GM23248 (cell line): ENCODE measurements around the gene MOV10. TPM values are rescaled to one million over a fixed set of nuclear protein-coding genes. Genes with fewer than 3 reads are reported as not detected.

Experiments used
- DNase-seq: peaks from one replicate; pipeline ENCODE4 v3.0.0-alpha.2; 2015
- H2AFZ ChIP-seq: fragments of 200-600 bp; sonication (generic); 2 replicates; pipeline ENCODE4 v1.6.1; 2016; ENCODE audit warnings: antibody characterized with exemption
- H3F3A ChIP-seq: fragments of 200-600 bp; sonication (generic); 2 replicates; pipeline ENCODE4 v1.6.1; 2016; ENCODE audit warnings: mild to moderate bottlenecking, antibody characterized with exemption, mixed run types; ENCODE audit not compliant: insufficient read depth
- H3K27ac ChIP-seq: fragments of 200-600 bp; sonication (generic); 2 replicates; pipeline ENCODE4 v1.5.1; 2016; ENCODE audit warnings: mild to moderate bottlenecking
- H3K27me3 ChIP-seq: fragments of 200-600 bp; sonication (generic); replicated peaks from 2 replicates; pipeline ENCODE4 v1.6.1; 2016; ENCODE audit warnings: mild to moderate bottlenecking; ENCODE audit not compliant: insufficient read depth
- H3K36me3 ChIP-seq: fragments of 200-600 bp; sonication (generic); 2 replicates; pipeline ENCODE4 v1.6.1; 2016; ENCODE audit warnings: low read depth, mild to moderate bottlenecking
- H3K4me1 ChIP-seq: fragments of 200-600 bp; sonication (generic); 2 replicates; pipeline ENCODE4 v1.6.1; 2016; ENCODE audit warnings: mild to moderate bottlenecking; ENCODE audit not compliant: insufficient read depth
- H3K4me2 ChIP-seq: fragments of 200-600 bp; sonication (generic); one replicate; pipeline ENCODE4 v1.6.1; 2016; ENCODE audit warnings: mild to moderate bottlenecking; ENCODE audit not compliant: unreplicated experiment
- H3K4me3 ChIP-seq: fragments of 200-600 bp; sonication (generic); 2 replicates; pipeline ENCODE4 v1.5.1; 2016; ENCODE audit warnings: mild to moderate bottlenecking
- H3K79me2 ChIP-seq: fragments of 200-600 bp; sonication (generic); 2 replicates; pipeline ENCODE4 v1.6.1; 2016; ENCODE audit warnings: mild to moderate bottlenecking; ENCODE audit not compliant: insufficient read depth
- H3K9ac ChIP-seq: fragments of 200-600 bp; sonication (generic); 2 replicates; pipeline ENCODE4 v1.6.1; 2016; ENCODE audit warnings: mild to moderate bottlenecking
- H3K9me2 ChIP-seq: fragments of 200-600 bp; sonication (generic); 2 replicates; pipeline ENCODE4 v1.6.1; 2016; ENCODE audit warnings: mixed run types, mild to moderate bottlenecking, moderate library complexity; ENCODE audit not compliant: insufficient read depth
- H3K9me3 ChIP-seq: fragments of 200-600 bp; sonication (generic); one replicate; pipeline ENCODE4 v1.6.1; 2017; ENCODE audit warnings: low read depth
- H4K20me1 ChIP-seq: fragments of 200-600 bp; sonication (generic); 2 replicates; pipeline ENCODE4 v1.6.0; 2016; ENCODE audit not compliant: insufficient read depth
- EZH2 ChIP-seq: fragments of 200-600 bp; sonication (generic); IDR thresholded peaks from 2 replicates; pipeline ENCODE4 v1.6.1; 2018; ENCODE audit warnings: antibody characterized with exemption, mild to moderate bottlenecking; ENCODE audit not compliant: insufficient read depth, poor library complexity, severe bottlenecking
- EZH2phosphoT487 ChIP-seq: fragments of 200-600 bp; sonication (generic); IDR thresholded peaks from 2 replicates; pipeline ENCODE4 v1.6.1; 2018; ENCODE audit warnings: antibody characterized with exemption, moderate library complexity, mild to moderate bottlenecking, low read depth; ENCODE audit not compliant: insufficient read depth
- WGBS, 2 experiments: methylation state at CpG; one replicate each; pipeline ENCODE4 v1.1.6; 2015 to 2017; ENCODE audit warnings: low lambda C conversion rate in 2 of 2, low coverage in 1 of 2; ENCODE audit errors: missing lambda C conversion rate in 2 of 2; 5-methylcytosine and 5-hydroxymethylcytosine counted together
- in situ Hi-C: fragments of 300-500 bp; cut with MboI; formaldehyde crosslinking; loops from 2 replicates; pipeline ENCODE4 v1.15.0; 2020
- polyA plus RNA-seq: library from polyadenylated mRNA; unstranded; fragments of >200 nt; fragmentation: Nextera tagmentation; extraction: Ambion mirVana; gene quantifications from 2 replicates; pipeline ENCODE4 v1.2.1, GENCODE V29; 2016
- total RNA-seq: library from RNA; depleted of rRNA; stranded (reverse); fragments of >200 nt; shearing (Covaris generic); gene quantifications from 2 replicates; pipeline ENCODE4 v1.2.3, GENCODE V29; 2014

Gene MOV10
- total and polyA plus RNA-seq, 2 experiments from 2014 or later, result 16.5 to 29.1 TPM

DNA sequence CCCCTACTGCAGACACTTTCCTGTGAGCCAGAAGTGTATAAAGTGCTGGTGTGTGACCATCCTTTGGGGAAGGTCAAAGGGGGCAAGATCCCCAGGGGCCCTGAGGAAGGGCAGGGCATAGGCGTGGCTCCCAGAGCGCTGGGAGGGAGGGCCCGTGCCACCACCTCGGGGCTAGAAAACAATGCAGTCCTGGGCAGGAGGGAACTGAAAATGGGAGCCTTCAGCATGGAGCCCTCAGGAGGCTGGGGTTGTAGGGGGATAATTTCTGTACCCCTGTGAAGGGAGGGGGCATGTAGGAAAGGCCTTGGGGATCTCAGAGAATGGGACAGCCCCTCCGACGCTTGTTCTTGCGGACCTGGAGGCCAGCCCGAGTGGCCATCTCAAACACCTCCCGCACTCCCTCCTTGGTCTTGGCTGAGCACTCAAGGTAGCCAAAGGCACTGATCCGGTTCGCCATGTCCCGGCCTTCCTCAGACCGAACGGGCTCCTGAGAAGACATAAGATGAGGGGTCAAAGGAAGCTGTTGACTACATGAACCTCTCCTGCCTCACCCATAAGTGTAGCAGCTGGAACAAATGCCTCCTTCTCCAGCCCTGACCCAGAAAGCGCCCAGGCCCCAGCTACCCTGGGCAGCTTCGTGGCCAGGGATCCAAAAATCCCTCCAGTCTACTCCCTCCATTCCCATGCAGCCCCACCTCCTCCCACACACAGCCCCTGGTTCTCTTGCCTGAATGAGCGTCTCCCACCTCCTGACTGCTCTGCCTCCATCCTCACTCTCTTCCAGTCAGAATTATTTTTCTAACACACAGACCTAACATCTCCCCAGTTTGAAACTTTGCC lies 27.0 kb downstream of the MOV10 start:
- peak overlapping the region; percentile 53; the same call in 1 of the 2 replicates for H3K9ac ChIP-seq
- H3K79me2 ChIP-seq, result peaks cover 37% of the 10 kb centered on the region
- no peak overlapping the region for H2AFZ ChIP-seq
- H3K9me2 ChIP-seq, result no peaks in the 10 kb centered on the region
- peaks cover 55% of the 10 kb centered on the region for H3F3A ChIP-seq
- peaks cover 17% of the 10 kb centered on the region for H3K4me1 ChIP-seq
- H3K27ac ChIP-seq, result peak overlapping the region; percentile 80
- TF ChIP-seq EZH2, result no peak
- no peak for TF ChIP-seq EZH2phosphoT487
- H3K4me2 ChIP-seq, result peak overlapping the region; percentile 66
- 76 to 79% methylated on average over 17 of the region's 17 CpGs for WGBS, 2 experiments
- no peaks in the 10 kb centered on the region for H4K20me1 ChIP-seq
- H3K9me3 ChIP-seq, result no peaks in the 10 kb centered on the region
- DNase-seq, result no peak
- H3K4me3 ChIP-seq, result no peak overlapping the region
- peaks cover 5% of the 10 kb centered on the region for H3K36me3 ChIP-seq
- no peaks in the 10 kb centered on the region for H3K27me3 ChIP-seq
- in situ Hi-C loops, result no loop called here

DNA sequence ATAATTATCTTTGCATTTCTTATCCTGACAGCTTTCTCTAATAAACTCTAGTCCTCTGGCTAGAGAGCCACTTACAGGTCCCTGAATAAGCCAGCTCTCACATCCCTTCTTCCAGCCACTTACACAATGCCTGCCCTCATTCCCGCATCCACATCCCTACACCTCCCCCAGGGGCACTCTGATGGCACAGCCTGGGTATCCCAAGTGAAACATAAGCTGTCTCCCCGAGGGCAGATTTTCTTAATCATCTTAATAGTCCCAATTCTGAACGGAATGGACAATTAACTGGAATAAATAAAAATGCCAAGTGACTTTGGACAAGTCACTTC lies 27.6 kb downstream of the MOV10 start:
- Histone ChIP-seq H3K4me2 (no peak overlapping the region), H3K79me2 (peaks cover 42% of the 10 kb centered on the region)

DNA sequence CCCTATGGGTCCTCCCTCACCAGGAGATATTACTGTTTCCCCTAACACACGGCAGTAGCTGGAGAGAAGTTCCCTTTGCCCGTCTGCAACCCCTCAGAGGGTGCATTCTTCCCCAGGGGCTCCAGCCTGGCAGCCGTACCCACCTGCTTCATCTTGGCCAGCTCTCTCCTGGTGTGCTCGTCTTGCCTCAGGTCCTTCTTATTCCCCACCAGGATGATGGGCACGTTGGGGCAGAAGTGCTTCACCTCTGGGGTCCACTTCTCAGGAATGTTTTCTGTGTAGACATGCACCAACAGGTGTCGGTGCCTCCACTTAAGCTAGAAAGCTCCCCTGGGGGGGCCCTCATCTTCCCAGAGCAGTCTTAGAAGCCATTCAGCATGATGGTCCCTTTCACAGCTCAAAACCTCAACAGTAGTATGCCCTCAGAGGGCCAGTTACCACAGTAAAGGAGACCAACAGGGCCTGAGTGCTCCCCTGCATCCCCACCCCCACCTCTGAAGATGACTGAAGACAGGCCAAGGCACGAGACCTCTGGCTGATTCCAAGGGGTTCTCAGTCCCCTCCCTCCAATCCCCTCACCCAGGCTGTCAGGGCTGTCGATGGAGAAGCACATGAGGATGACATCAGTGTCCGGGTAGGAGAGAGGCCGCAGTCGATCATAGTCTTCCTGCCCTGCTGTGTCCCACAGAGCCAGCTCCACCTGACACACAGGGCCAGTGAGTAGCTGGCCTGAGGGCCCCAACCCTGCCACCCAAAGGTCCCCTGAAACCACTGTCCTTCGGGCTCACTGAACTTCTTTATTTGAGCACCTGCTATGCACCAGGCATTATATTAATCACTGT lies 28.2 kb downstream of the MOV10 start:
- no peak overlapping the region for H2AFZ ChIP-seq
- H3K4me1 ChIP-seq, result peaks cover 18% of the 10 kb centered on the region
- TF ChIP-seq EZH2 (no peak), EZH2phosphoT487 (no peak)
- no peak for DNase-seq
- no peaks in the 10 kb centered on the region for H4K20me1 ChIP-seq
- H3K4me3 ChIP-seq, result no peak overlapping the region
- H3K36me3 ChIP-seq, result peaks cover 5% of the 10 kb centered on the region
- H3K9me3 ChIP-seq, result no peaks in the 10 kb centered on the region
- 0 out of 2 replicates have a peak overlapping the region, but pooled peaks have one; percentile 4 for H3K9ac ChIP-seq
- H3K79me2 ChIP-seq, result peaks cover 42% of the 10 kb centered on the region
- no peak overlapping the region for H3K4me2 ChIP-seq
- in situ Hi-C loops, result no loop called here
- H3F3A ChIP-seq, result peaks cover 51% of the 10 kb centered on the region
- WGBS, 2 experiments, result 80 to 81% methylated on average over 12 of the region's 12 CpGs
- H3K9me2 ChIP-seq, result no peaks in the 10 kb centered on the region
- H3K27me3 ChIP-seq, result no peaks in the 10 kb centered on the region
- 0 out of 2 replicates have a peak overlapping the region, but pooled peaks have one; percentile 80 for H3K27ac ChIP-seq

More for the DNA sequence above, 27.6 kb downstream of the MOV10 start:
- H3F3A ChIP-seq, result peaks cover 55% of the 10 kb centered on the region
- no peak for DNase-seq
- 0 out of 2 replicates have a peak overlapping the region, but pooled peaks have one; percentile 4 for H3K9ac ChIP-seq
- no peaks in the 10 kb centered on the region for H3K27me3 ChIP-seq
- H2AFZ ChIP-seq, result no peak overlapping the region
- H3K4me1 ChIP-seq, result peaks cover 17% of the 10 kb centered on the region
- H3K4me3 ChIP-seq, result no peak overlapping the region
- no peaks in the 10 kb centered on the region for H4K20me1 ChIP-seq
- H3K9me2 ChIP-seq, result no peaks in the 10 kb centered on the region
- 55 to 62% methylated on average over 3 of the region's 3 CpGs for WGBS, 2 experiments
- no peaks in the 10 kb centered on the region for H3K9me3 ChIP-seq
- H3K36me3 ChIP-seq, result peaks cover 5% of the 10 kb centered on the region
- TF ChIP-seq EZH2 (no peak), EZH2phosphoT487 (no peak)
- H3K27ac ChIP-seq, result peak overlapping the region; percentile 80; the same call in 1 of the 2 replicates
- in situ Hi-C loops, result no loop called here

DNA sequence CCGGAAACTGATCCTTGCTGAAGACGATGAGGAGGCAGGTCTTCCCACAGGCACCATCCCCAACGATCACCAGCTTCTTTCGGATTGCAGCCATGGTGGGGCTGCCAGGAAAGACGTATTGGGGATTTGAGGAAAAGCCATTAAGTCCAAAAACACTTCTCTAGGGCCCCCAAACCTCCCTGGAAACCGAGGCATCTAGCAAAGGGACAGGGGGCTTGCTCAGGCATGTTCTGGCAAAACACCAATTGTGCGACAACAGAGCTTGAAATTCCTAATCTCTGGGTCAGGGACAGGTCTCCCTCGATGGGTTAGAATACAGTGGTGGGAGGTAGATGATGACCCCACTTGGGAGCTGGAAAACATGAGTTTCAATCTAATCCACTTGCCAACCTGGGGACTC lies 29.2 kb downstream of the MOV10 start:
- peaks cover 23% of the 10 kb centered on the region for H3K4me1 ChIP-seq
- peak overlapping the region; percentile 84 for H3K27ac ChIP-seq
- H4K20me1 ChIP-seq, result no peaks in the 10 kb centered on the region
- peaks cover 57% of the 10 kb centered on the region for H3F3A ChIP-seq
- no peaks in the 10 kb centered on the region for H3K27me3 ChIP-seq
- peak overlapping the region; percentile 95; the same call in 1 of the 2 replicates for H3K9ac ChIP-seq
- H3K79me2 ChIP-seq, result peaks cover 42% of the 10 kb centered on the region
- no peaks in the 10 kb centered on the region for H3K9me3 ChIP-seq
- peak overlapping the region; percentile 96 for H3K4me2 ChIP-seq
- DNase-seq, result no peak
- H3K4me3 ChIP-seq, result no peak overlapping the region
- H2AFZ ChIP-seq, result no peak overlapping the region
- no peaks in the 10 kb centered on the region for H3K9me2 ChIP-seq
- H3K36me3 ChIP-seq, result peaks cover 5% of the 10 kb centered on the region
- 93 to 95% methylated on average over 8 of the region's 8 CpGs for WGBS, 2 experiments
- in situ Hi-C loops, result no loop called here
- TF ChIP-seq EZH2, result no peak
- TF ChIP-seq EZH2phosphoT487, result no peak
